T-helper 1 cell treated with Interleukin-12 subunit alpha and Interleukin-12 subunit beta and Interleukin-4 antibody, amounts not matched to agents 30 μg/mL and 1 μg/mL, for 36 hours (primary cell): ENCODE measurements around the gene TMEM51.

ENCODE experiments used
- H3K27ac Mint-ChIP-seq: one replicate; pipeline ENCODE4 v1.8.0; 2021; ENCODE audit warnings: mild to moderate bottlenecking, mixed read lengths
- H3K27me3 Mint-ChIP-seq: one replicate; pipeline ENCODE4 v1.8.0; 2021; ENCODE audit warnings: low read depth, mixed read lengths
- H3K36me3 Mint-ChIP-seq: one replicate; pipeline ENCODE4 v1.8.0; 2021; ENCODE audit warnings: low read depth, mixed read lengths
- H3K4me1 Mint-ChIP-seq: one replicate; pipeline ENCODE4 v1.8.0; 2021; ENCODE audit warnings: low read depth, mixed read lengths
- H3K4me3 Mint-ChIP-seq: one replicate; pipeline ENCODE4 v1.8.0; 2021; ENCODE audit warnings: mild to moderate bottlenecking, moderate library complexity, mixed read lengths
- H3K9me3 Mint-ChIP-seq: one replicate; pipeline ENCODE4 v1.8.0; 2021; ENCODE audit warnings: mixed read lengths

TMEM51 gene

DNA sequence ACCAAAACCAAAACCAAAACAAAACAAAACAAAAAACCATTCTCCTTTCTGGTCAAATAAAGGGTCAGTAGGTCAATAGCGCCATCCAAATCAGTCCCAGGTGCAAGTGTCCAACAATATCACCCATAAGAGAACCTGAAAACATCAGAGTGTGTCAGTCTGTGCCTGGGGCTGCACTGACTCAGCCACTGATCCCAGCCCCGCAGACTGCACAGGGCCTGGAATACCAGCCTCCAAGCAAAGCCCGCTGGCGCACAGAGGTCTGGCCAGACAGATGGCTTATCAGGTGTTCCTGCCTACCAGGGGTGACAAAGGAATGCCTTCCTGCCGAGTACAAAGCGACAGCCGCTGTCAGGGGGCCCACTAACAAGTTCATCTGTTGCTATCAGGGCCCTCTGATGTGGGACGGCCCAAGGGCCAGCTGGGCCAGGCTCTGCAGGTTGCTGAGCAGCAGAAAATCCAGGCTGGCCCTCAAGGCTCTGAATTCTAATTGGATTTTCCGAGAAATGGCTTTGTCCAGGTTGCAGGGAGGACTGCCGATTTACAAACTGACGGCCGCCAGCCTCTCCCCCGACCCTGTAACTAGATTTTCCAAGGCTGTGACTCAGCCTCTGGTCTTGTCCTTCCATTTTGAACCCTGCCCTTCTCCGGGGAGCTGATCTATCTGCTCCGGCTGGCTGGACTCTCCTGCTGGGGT is 13.7 kb upstream of the TMEM51 start:
- H3K9me3 Mint-ChIP-seq = no peaks in the 10 kb centered on the region
- H3K27me3 Mint-ChIP-seq = peaks cover 65% of the 10 kb centered on the region
- H3K27ac Mint-ChIP-seq = no peak overlapping the region
- H3K36me3 Mint-ChIP-seq = no peaks in the 10 kb centered on the region
- no peaks in the 10 kb centered on the region for H3K4me1 Mint-ChIP-seq
- no peak overlapping the region for H3K4me3 Mint-ChIP-seq

DNA sequence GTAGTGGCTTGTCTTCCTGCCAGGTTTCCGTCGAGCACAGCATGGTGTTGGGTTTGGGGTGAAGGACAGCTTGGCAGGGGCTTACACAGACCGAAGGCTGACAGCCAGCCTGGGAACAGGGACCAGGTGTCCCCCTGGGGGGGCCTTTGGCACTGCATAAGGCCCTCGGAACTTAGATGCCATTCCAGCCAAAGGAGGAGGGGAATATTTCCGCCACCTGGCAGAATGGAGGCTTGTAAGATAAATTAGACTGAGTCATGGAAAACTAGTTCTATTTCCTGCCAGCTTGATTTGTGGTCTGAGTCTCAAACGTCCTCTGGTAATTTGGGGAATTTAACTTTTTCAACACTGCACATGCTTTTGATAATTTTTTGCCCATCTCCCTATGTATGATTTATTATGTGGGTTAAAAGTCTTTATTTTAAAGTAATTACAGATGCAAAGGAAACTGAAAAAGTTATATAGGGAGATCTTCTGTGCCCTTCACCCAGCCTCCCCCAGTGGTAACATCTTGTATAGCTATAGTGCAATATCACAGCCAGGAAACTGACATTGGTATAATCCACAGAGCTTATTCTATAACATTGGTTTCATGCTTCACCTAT is 11.5 kb upstream of the TMEM51 start:
- H3K36me3 Mint-ChIP-seq = no peaks in the 10 kb centered on the region
- H3K4me3 Mint-ChIP-seq = no peak overlapping the region
- H3K4me1 Mint-ChIP-seq = no peaks in the 10 kb centered on the region
- peaks cover 62% of the 10 kb centered on the region for H3K27me3 Mint-ChIP-seq
- no peak overlapping the region for H3K27ac Mint-ChIP-seq
- no peaks in the 10 kb centered on the region for H3K9me3 Mint-ChIP-seq

DNA sequence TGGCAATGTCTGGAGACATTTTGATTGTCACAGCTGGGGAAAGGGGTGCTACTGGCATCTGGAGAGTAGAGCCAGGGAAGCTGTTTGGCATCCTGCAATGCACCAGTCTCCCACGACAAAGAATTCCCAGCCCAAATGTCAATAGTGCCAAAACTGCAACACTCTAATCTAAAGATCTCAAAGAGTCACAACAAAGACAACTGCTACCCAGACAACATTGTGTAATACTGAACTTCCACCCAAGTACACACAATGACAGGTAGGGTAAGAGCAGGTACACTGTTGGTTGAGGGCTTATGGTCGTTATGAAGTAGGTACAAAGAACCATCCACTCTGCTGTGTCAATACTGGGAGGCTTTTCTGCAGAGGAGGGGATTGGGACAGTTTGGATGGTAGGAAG is 8.2 kb upstream of the TMEM51 start:
- no peaks in the 10 kb centered on the region for H3K9me3 Mint-ChIP-seq
- H3K27me3 Mint-ChIP-seq = peaks cover 72% of the 10 kb centered on the region
- no peaks in the 10 kb centered on the region for H3K4me1 Mint-ChIP-seq
- H3K4me3 Mint-ChIP-seq = no peak overlapping the region
- no peak overlapping the region for H3K27ac Mint-ChIP-seq
- no peaks in the 10 kb centered on the region for H3K36me3 Mint-ChIP-seq

GRCh38 chr1:15146142-15146680 is 7.3 kb upstream of the TMEM51 start:
- H3K36me3 Mint-ChIP-seq = no peaks in the 10 kb centered on the region
- H3K27ac Mint-ChIP-seq = no peak overlapping the region
- H3K27me3 Mint-ChIP-seq = peaks cover 73% of the 10 kb centered on the region
- H3K9me3 Mint-ChIP-seq = peaks cover 5% of the 10 kb centered on the region
- no peaks in the 10 kb centered on the region for H3K4me1 Mint-ChIP-seq
- H3K4me3 Mint-ChIP-seq = no peak overlapping the region

DNA sequence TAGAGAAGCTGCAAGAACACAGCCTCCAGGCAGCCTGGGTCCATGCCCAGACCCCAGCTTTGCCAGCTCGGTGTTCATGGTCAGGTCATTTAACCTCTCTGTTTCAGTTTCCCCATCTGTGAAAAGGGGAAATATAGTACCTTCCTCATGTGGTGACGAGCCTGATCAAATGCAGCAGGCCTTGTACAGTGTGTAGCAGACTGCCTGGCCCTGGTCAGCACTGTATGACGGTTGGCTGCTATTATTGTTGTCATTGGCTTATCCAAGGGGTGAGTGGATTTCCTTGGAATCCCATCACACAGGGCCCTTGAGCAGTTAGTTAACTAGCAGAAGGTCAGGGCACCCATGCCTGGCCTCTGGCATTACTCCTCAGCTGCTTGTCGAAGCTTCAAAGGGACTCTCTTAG is 6.6 kb upstream of the TMEM51 start:
- Mint-ChIP-seq H3K9me3 (peaks cover 5% of the 10 kb centered on the region), H3K27ac (no peak overlapping the region), H3K4me3 (no peak overlapping the region), H3K36me3 (no peaks in the 10 kb centered on the region), H3K27me3 (peaks cover 75% of the 10 kb centered on the region), H3K4me1 (no peaks in the 10 kb centered on the region)

DNA sequence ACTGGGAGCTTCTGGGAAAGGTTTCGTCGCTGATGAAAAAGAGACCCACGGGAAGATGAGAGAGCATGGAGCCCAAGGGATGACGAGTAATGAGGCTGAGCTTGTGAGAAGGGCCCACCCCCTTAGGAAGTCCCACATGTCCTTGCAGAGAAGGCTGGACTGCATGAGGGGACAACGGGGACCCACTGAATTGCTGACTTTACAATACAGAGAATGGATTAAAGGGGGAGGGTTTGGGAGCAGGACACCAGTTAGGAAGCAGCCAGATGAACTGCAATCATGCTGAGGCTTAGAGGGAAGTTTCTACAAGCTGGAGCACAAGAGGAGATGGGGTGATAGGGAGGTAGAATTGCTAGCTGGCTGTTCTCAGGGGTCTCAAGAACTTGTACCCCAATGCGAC is 5.5 kb upstream of the TMEM51 start:
- H3K36me3 Mint-ChIP-seq = no peaks in the 10 kb centered on the region
- peaks cover 75% of the 10 kb centered on the region for H3K27me3 Mint-ChIP-seq
- no peak overlapping the region for H3K4me3 Mint-ChIP-seq
- no peaks in the 10 kb centered on the region for H3K4me1 Mint-ChIP-seq
- H3K9me3 Mint-ChIP-seq = peaks cover 5% of the 10 kb centered on the region
- no peak overlapping the region for H3K27ac Mint-ChIP-seq

DNA sequence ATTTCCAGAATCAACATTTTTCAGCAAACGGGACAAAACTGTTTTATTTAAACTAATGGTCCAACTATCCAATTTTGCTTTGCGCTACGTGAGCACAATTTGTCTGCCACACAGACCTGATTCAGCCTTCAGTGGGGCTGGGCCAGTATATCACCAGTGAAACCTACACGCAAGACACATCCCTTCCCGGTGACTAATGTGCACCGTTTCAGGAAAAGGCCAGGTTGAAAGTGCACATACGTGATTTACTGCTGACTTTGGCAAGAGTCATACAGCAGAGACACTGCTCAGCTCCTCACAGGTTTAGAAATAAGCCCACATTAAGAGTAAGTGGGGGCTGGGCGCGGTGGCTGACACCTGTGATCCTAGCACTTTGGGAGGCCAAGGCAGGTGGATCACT is 5.1 kb upstream of the TMEM51 start:
- peaks cover 74% of the 10 kb centered on the region for H3K27me3 Mint-ChIP-seq

DNA sequence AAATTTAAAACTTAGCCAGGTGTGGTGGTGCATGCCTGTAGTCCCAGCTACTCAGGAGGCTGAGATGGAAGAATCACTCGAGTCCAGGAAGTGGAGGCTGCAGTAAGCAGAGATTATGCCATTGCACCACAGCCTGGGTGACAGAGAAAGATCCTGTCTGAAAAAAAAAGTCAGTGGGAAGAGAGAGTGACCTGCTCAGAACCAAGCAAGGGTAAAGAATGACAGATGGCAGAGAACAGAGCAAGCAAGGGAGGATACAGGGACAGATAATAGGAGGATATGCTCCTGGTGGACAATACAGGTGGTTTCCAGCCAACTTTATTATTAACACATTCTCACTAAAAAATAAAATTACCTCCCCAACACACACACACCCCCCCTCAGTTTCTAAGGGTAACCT is 4.6 kb upstream of the TMEM51 start:
- no peaks in the 10 kb centered on the region for H3K36me3 Mint-ChIP-seq
- peaks cover 5% of the 10 kb centered on the region for H3K9me3 Mint-ChIP-seq
- no peak overlapping the region for H3K27ac Mint-ChIP-seq
- no peak overlapping the region for H3K4me3 Mint-ChIP-seq
- no peaks in the 10 kb centered on the region for H3K4me1 Mint-ChIP-seq
- H3K27me3 Mint-ChIP-seq = peaks cover 72% of the 10 kb centered on the region

More for the DNA sequence above, 5.1 kb upstream of the TMEM51 start:
- Mint-ChIP-seq H3K9me3 (peaks cover 5% of the 10 kb centered on the region), H3K4me1 (no peaks in the 10 kb centered on the region), H3K27ac (no peak overlapping the region), H3K36me3 (no peaks in the 10 kb centered on the region), H3K4me3 (no peak overlapping the region)

DNA sequence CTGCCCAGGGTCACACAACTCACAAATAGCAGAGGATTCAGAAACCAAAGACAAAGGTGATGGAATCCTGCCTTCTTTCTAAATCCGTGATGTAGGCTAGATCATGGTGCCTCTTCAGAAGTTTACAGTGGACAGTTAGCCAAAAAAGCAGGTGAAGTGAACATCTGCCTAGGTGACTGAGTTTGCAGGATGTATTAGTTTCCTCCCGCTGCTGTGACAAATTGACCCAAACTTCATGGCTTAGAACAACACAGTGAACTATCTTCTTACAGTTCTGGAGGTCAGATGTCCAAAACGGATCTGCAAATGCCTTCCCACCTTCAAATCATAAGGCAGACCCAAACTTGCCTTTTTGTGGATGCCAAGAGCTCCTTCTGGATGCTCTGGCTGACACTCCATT is 3.2 kb upstream of the TMEM51 start:
- H3K27me3 Mint-ChIP-seq = peaks cover 73% of the 10 kb centered on the region
- H3K9me3 Mint-ChIP-seq = peaks cover 5% of the 10 kb centered on the region
- no peaks in the 10 kb centered on the region for H3K36me3 Mint-ChIP-seq
- no peak overlapping the region for H3K4me3 Mint-ChIP-seq
- H3K27ac Mint-ChIP-seq = no peak overlapping the region
- H3K4me1 Mint-ChIP-seq = peaks cover 4% of the 10 kb centered on the region

- no peak overlapping the region for H3K4me3 Mint-ChIP-seq
- peaks cover 5% of the 10 kb centered on the region for H3K9me3 Mint-ChIP-seq
- H3K27ac Mint-ChIP-seq = no peak overlapping the region
- H3K27me3 Mint-ChIP-seq = peaks cover 75% of the 10 kb centered on the region
- H3K4me1 Mint-ChIP-seq = peaks cover 9% of the 10 kb centered on the region
- no peaks in the 10 kb centered on the region for H3K36me3 Mint-ChIP-seq
Observed at GRCh38 chr1:15151377-15151806, 2.2 kb upstream of the TMEM51 start.

GRCh38 chr1:15151871-15152270 is 1.7 kb upstream of the TMEM51 start:
- peaks cover 12% of the 10 kb centered on the region for H3K4me1 Mint-ChIP-seq
- H3K9me3 Mint-ChIP-seq = peaks cover 5% of the 10 kb centered on the region
- H3K27me3 Mint-ChIP-seq = peaks cover 76% of the 10 kb centered on the region
- no peak overlapping the region for H3K27ac Mint-ChIP-seq
- H3K4me3 Mint-ChIP-seq = no peak overlapping the region
- no peaks in the 10 kb centered on the region for H3K36me3 Mint-ChIP-seq

DNA sequence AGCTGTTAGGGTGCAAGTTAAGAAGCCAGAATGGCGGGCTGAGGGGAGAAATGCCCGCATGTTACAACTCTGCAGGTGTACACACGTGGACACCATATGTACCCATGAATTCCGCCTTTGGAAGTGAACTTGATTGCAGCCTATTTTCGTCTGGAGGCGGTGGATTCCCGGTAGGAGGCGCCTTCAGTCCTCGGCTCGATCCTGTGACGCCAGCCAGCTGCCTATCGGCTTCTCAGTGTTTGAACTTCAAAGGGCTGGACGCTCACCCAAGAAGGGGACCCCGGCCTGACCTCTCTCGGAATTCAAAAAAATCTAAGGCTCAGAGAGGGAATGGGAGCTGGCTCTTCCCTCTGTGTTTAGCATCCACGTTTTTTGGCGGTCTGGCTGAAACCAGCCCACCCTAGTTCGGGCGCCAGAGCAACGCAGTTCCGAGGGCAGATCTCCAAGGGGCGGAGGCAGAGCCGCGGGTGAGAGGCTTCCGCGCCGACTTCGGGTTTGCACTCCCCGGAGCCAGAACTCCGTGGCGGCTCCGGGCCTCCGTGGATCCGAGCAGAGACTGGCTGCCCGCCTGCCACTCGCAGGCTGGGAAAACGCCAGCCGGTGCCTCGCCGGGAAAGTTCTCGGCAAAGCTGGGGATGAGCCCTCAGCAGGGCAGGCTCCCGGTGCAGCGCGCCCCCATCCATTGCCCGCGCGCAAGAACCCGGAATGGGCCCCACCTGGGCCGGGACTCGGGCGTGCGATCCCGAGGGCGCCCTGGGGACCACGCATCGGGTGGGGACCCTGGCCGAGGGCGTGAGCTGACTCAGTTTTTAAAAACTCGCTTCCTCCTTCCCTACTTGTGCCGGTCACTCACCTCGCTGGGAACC is 996 bp upstream of the TMEM51 start:
- H3K4me3 Mint-ChIP-seq = peak overlapping the region; percentile 46

DNA sequence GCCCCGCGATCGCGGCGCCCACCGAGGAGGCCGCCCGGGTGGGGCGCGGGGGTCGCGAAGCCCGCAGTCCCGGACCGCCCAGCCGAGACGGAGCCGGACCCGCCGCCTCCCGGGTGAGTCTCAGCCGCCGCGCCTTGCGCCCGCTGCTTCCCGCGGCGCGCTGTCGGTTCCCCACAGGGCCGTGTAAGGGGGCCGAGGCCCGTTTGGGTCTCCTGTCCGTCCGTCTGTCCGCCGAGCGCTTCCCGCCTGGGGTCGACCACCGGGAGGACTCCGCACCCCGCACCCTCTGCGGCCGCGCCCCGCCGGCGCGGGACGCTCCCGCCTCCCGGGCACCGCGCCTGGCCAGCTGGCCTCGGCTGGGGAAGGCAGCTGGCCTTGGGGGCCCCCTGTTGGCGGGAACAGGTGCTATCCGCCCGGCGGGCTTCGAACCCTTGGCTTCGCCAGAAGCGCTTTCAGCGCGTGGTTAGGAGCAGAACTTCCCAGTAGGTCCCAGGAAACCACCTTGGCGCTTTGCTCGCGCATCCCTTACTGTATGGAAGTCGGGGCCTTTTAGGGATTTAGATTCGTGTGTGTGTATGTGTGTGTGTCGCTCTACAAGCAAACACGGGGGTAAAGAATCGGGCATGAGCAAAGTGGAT is 414 bp downstream of the TMEM51 start:
- Mint-ChIP-seq H3K27me3 (peaks cover 61% of the 10 kb centered on the region), H3K4me3 (peak overlapping the region; percentile 31), H3K9me3 (peaks cover 5% of the 10 kb centered on the region), H3K27ac (no peak overlapping the region), H3K4me1 (peaks cover 16% of the 10 kb centered on the region), H3K36me3 (no peaks in the 10 kb centered on the region)

More for the DNA sequence above, 996 bp upstream of the TMEM51 start:
- peaks cover 5% of the 10 kb centered on the region for H3K9me3 Mint-ChIP-seq
- peaks cover 16% of the 10 kb centered on the region for H3K4me1 Mint-ChIP-seq
- H3K27ac Mint-ChIP-seq = no peak overlapping the region
- H3K36me3 Mint-ChIP-seq = no peaks in the 10 kb centered on the region
- H3K27me3 Mint-ChIP-seq = peaks cover 75% of the 10 kb centered on the region

DNA sequence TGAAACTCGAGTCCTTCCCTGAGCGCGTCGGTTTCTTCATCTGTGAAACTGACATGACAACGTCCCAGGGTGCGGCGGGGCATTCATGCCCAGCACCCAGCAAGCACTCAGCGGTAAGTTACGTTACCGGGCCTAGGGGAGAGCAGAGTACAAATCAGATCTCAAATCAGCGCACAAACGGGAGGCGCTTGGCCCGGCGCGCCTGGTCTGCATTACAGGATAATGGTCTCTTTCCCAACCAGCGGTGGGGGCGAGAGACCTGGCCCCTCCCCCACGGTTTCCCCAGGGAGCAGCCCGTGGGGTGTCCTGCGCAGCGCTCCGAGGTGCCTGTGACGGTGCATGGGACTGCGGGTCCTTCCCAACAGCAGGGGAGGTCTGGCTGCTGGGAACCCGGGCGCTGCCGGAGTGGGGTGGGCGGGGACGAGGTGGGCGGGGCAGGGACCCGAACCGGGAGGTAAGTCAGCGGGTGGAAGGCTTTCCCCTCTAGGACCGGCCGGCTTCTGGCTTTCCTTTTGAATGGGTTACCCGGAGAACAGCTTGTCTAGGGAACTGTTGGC is 1.0 kb downstream of the TMEM51 start:
- Mint-ChIP-seq H3K27ac (no peak overlapping the region), H3K27me3 (peaks cover 58% of the 10 kb centered on the region)

More for the DNA sequence above, 1.0 kb downstream of the TMEM51 start:
- H3K4me3 Mint-ChIP-seq = peak overlapping the region; percentile 31
- H3K4me1 Mint-ChIP-seq = peaks cover 16% of the 10 kb centered on the region
- H3K9me3 Mint-ChIP-seq = peaks cover 5% of the 10 kb centered on the region
- H3K36me3 Mint-ChIP-seq = no peaks in the 10 kb centered on the region
